GM12875 (cell line): ENCODE data around the gene GSX1.

Source experiments
- H3K4me3 ChIP-seq: one replicate; pipeline ENCODE4 v1.5.1; 2011; ENCODE audit warnings: low read depth, low read length, control low read depth
- CTCF ChIP-seq: IDR thresholded peaks from 2 replicates; pipeline ENCODE4 v1.5.1; 2011; ENCODE audit warnings: low read depth, mild to moderate bottlenecking, control low read depth, inconsistent platforms, low read length, moderate library complexity, borderline replicate concordance; ENCODE audit not compliant: insufficient read depth

The GSX1 gene

GRCh38 chr13:27772651-27773425, 19.4 kb upstream of the GSX1 start:
- H3K4me3 ChIP-seq: no peak overlapping the region
- no peak for TF ChIP-seq CTCF

- no peak for TF ChIP-seq CTCF
- no peak overlapping the region for H3K4me3 ChIP-seq
Measured at GRCh38 chr13:27774169-27774568, 18.1 kb upstream of the GSX1 start.

- TF ChIP-seq CTCF: no peak
- no peak overlapping the region for H3K4me3 ChIP-seq
Measured at GRCh38 chr13:27774651-27775050, 17.6 kb upstream of the GSX1 start.

- no peak for TF ChIP-seq CTCF
- H3K4me3 ChIP-seq: no peak overlapping the region
Measured at GRCh38 chr13:27775943-27776342, 16.3 kb upstream of the GSX1 start.

GRCh38 chr13:27782151-27782550, 10.1 kb upstream of the GSX1 start:
- TF ChIP-seq CTCF: no peak
- no peak overlapping the region for H3K4me3 ChIP-seq

- no peak for TF ChIP-seq CTCF
- no peak overlapping the region for H3K4me3 ChIP-seq
Measured at GRCh38 chr13:27783111-27783510, 9.2 kb upstream of the GSX1 start.

GRCh38 chr13:27788271-27788670, 4.0 kb upstream of the GSX1 start:
- no peak overlapping the region for H3K4me3 ChIP-seq
- no peak for TF ChIP-seq CTCF
